ENCODE data around the gene WAPL. TPM values are rescaled to one million over a fixed set of nuclear protein-coding genes. Genes with fewer than 3 reads are reported as not detected.

Gene WAPL
- total and polyA plus RNA-seq, 10 of the 15 experiments (the other 5 are each of a cell fraction or from before 2014, with no cell fraction given): 15.7 to 45.8 (median 29.0) TPM

DNA sequence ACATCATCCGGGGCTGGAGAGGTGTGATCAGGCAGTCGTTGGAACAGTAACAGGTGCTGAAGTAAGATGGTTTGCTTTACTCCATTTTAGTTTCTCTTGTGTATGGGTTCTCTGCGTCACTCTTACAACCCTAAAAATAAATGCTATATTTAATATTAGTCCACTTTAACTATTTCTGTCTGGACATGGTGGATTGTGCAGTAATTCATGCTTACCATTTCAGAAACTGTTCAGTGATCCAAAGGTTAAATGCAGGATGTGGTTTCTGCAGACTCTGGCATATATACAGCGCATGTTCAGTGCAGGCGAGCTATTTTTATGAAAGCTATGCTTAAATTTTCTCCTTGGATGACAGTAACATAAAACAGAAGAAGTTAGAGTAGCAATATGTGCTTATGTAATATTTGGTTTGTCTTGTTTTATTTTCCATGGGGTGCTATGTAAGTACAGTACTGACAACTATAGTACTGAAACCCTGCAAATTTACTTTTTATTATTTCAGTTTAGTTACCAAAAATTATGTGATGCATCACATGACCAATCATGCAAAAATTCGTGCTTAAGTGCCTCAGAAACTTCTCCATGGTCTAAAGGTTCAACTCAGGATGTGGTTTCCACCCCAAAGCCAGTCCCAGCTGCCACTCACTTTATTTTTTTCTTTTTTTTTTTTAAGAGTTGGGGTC lies 108.4 kb downstream of the WAPL start:
- 2% methylated on average over 6 of the region's 6 CpGs for WGBS (ENCODE audit: insufficient coverage, insufficient replicate concordance, low lambda C conversion rate, missing lambda C conversion rate)
- ATAC-seq: peak; percentile 83
- ChIA-PET CTCF (interaction anchor here (0.6 to 6.7 kb wide), 6 partner anchors 12 to 481 kb away, joined by 3 to 77 read pairs (median 3); no protein-coding TSS in a partner anchor), SMC1A (ENCODE audit: uncharacterized antibody, unreplicated experiment) (interaction anchor here (0.6 to 7.0 kb wide), 12 partner anchors 9 to 382 kb away, joined by 3 to 129 read pairs (median 5); no protein-coding TSS in a partner anchor), POLR2A (interaction anchor here (0.7 to 5.4 kb wide), 7 partner anchors 11 to 389 kb away, joined by 3 to 110 read pairs (median 7); no protein-coding TSS in a partner anchor), RAD21 (ENCODE audit: unreplicated experiment) (interaction anchor here (1.0 to 5.8 kb wide), 7 partner anchors 12 to 172 kb away, joined by 4 to 155 read pairs (median 6); no protein-coding TSS in a partner anchor)
- Histone ChIP-seq H3K4me3 (peak overlapping the region; percentile 0; the same call in 1 of the 2 replicates), H3K9ac (ENCODE audit: control insufficient read depth, insufficient read depth, low read length) (peak overlapping the region; percentile 62), H3K4me1 (ENCODE audit: control insufficient read depth, insufficient read depth, low read length) (peaks cover 38% of the 10 kb centered on the region), H3K36me3 (ENCODE audit: control insufficient read depth in 2 of 2, insufficient read depth in 2 of 2, low read length in 1 of 2) (no peaks in the 10 kb centered on the region), H4K20me1 (ENCODE audit: control insufficient read depth, insufficient read depth) (no peaks in the 10 kb centered on the region), H3K4me2 (ENCODE audit: control insufficient read depth, insufficient read depth) (peak overlapping the region; percentile 93), H3K27me3 (replicated peaks in 1 of 2; ENCODE audit: control insufficient read depth in 2 of 2, insufficient read depth in 2 of 2, low read length in 1 of 2) (no peaks in the 10 kb centered on the region), H3K27ac (ENCODE audit: control insufficient read depth, insufficient read depth) (peak overlapping the region; percentile 82), H3K79me2 (ENCODE audit: control insufficient read depth, insufficient read depth, low read length) (no peaks in the 10 kb centered on the region), H2AFZ (ENCODE audit: control insufficient read depth, low read depth, low read length) (peak overlapping the region; percentile 26), H3K9me3 (replicated peaks; ENCODE audit: control insufficient read depth, insufficient read depth, low read length) (peaks cover 6% of the 10 kb centered on the region; the same call in 2 of the 3 replicates)
- in situ Hi-C loops (cut with MboI): no loop called here
- FAIRE-seq: peak; percentile 70
- BruUV-seq (replicated peaks): no TSS peak
- DNase-seq (ENCODE audit: low read depth, low spot score): peak; percentile 94
- intact Hi-C loops (cut with micrococcal nuclease; ENCODE audit: unreplicated experiment): loop anchor here (5.0 kb wide), 1 partner anchor 109 kb away; the partner anchor contains the start of gene WAPL
- TF ChIP-seq ZBTB40 (IDR thresholded peaks at IDR 0.05; ENCODE audit: borderline replicate concordance) (no peak), CBX3 (IDR thresholded peaks at IDR 0.05; ENCODE audit: borderline replicate concordance, low read depth) (no peak), RUNX3 (IDR thresholded peaks at IDR 0.05; ENCODE audit: low read length) (peak; percentile 92), NR2F1 (conservative IDR thresholded peaks at IDR 0.05) (peak; percentile 76), FOXM1 (IDR thresholded peaks at IDR 0.05; ENCODE audit: low read depth, low read length) (peak; percentile 75; the same call in 1 of the 2 replicates), GATAD2B (conservative IDR thresholded peaks at IDR 0.05; ENCODE audit: low read depth) (no peak), YBX1 (IDR thresholded peaks at IDR 0.05) (no peak), ZBED1 (IDR thresholded peaks at IDR 0.05; ENCODE audit: borderline replicate concordance) (peak; percentile 82; the same call in 1 of the 2 replicates), POLR2A (IDR thresholded peaks at IDR 0.05; ENCODE audit: low read depth, low read length) (no peak), NBN (IDR thresholded peaks at IDR 0.05) (peak; percentile 56; the same call in 1 of the 2 replicates), CREB1 (IDR thresholded peaks at IDR 0.05; ENCODE audit: low read depth) (peak; percentile 42; the same call in 1 of the 2 replicates), TCF7 (IDR thresholded peaks at IDR 0.05; ENCODE audit: borderline replicate concordance) (no peak), MTA2 (IDR thresholded peaks at IDR 0.05; ENCODE audit: low read depth) (peak; percentile 75)
- TF ChIP-seq, protein P1, sequence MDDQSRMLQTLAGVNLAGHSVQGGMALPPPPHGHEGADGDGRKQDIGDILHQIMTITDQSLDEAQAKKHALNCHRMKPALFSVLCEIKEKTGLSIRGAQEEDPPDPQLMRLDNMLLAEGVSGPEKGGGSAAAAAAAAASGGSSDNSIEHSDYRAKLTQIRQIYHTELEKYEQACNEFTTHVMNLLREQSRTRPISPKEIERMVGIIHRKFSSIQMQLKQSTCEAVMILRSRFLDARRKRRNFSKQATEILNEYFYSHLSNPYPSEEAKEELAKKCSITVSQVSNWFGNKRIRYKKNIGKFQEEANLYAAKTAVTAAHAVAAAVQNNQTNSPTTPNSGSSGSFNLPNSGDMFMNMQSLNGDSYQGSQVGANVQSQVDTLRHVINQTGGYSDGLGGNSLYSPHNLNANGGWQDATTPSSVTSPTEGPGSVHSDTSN (IDR thresholded peaks at IDR 0.05; ENCODE audit: insufficient replicate concordance, low read depth, low read length): peak; percentile 84
- TF ChIP-seq, protein P2, sequence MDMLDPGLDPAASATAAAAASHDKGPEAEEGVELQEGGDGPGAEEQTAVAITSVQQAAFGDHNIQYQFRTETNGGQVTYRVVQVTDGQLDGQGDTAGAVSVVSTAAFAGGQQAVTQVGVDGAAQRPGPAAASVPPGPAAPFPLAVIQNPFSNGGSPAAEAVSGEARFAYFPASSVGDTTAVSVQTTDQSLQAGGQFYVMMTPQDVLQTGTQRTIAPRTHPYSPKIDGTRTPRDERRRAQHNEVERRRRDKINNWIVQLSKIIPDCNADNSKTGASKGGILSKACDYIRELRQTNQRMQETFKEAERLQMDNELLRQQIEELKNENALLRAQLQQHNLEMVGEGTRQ (IDR thresholded peaks at IDR 0.05; ENCODE audit: borderline replicate concordance, low read depth, low read length): peak; percentile 70; the same call in 1 of the 2 replicates
